ENCODE measurements around the gene ABHD10.

GRCh38 chr3:111986800-111987199, 8.0 kb downstream of the ABHD10 start:
- no peak for TF ChIP-seq REST (IDR thresholded peaks at IDR 0.05)
- TF ChIP-seq PHF8 (IDR thresholded peaks at IDR 0.05; ENCODE audit: borderline replicate concordance, low read depth), result no peak
- TF ChIP-seq CTCF (IDR thresholded peaks at IDR 0.05), result no peak
- TF ChIP-seq NR3C1 (IDR thresholded peaks at IDR 0.05), result no peak
- TF ChIP-seq SMC3 (IDR thresholded peaks at IDR 0.05), result no peak
- TF ChIP-seq HDAC2 (IDR thresholded peaks at IDR 0.05), result no peak
- no peak for TF ChIP-seq USF2 (IDR thresholded peaks at IDR 0.05)
- no peak for TF ChIP-seq ZFP36 (IDR thresholded peaks at IDR 0.05; ENCODE audit: borderline replicate concordance, partially characterized antibody)
- TF ChIP-seq EHF (CRISPR knock-in tag; IDR thresholded peaks at IDR 0.05), result no peak
- no peak for TF ChIP-seq HOXA7 (CRISPR knock-in tag; IDR thresholded peaks at IDR 0.05)
